MM.1S (cell line): Measurements from ENCODE around the gene SNX9.

ENCODE experiments used
- DNase-seq: peaks from one replicate; pipeline ENCODE4 v3.0.0-alpha.2; 2015
- H2AFZ ChIP-seq: fragments of 300-600 bp; sonication (generic); 2 replicates; pipeline ENCODE4 v1.6.0; 2016; ENCODE audit warnings: antibody characterized with exemption, low read length
- H3F3A ChIP-seq: fragments of 300-600 bp; sonication (generic); 2 replicates; pipeline ENCODE4 v1.6.1; 2016; ENCODE audit warnings: mild to moderate bottlenecking, antibody characterized with exemption, low read length, moderate library complexity, mixed read lengths; ENCODE audit not compliant: insufficient read depth
- H3K27ac ChIP-seq: fragments of 300-600 bp; sonication (generic); 2 replicates; pipeline ENCODE4 v1.5.1; 2016; ENCODE audit warnings: mild to moderate bottlenecking, low read length
- H3K27me3 ChIP-seq: fragments of 300-600 bp; sonication (generic); replicated peaks from 2 replicates; pipeline ENCODE4 v1.6.0; 2016; ENCODE audit warnings: low read length; ENCODE audit not compliant: insufficient read depth
- H3K36me3 ChIP-seq: fragments of 300-600 bp; sonication (generic); replicated peaks from 2 replicates; pipeline ENCODE4 v1.6.1; 2016; ENCODE audit warnings: mild to moderate bottlenecking, low read length, mixed read lengths; ENCODE audit not compliant: insufficient read depth
- H3K4me1 ChIP-seq: fragments of 300-600 bp; sonication (generic); 2 replicates; pipeline ENCODE4 v1.6.1; 2016; ENCODE audit warnings: low read length, mixed read lengths
- H3K4me2 ChIP-seq: fragments of 300-600 bp; sonication (generic); 2 replicates; pipeline ENCODE4 v1.6.0; 2016; ENCODE audit warnings: low read depth, low read length
- H3K4me3 ChIP-seq: fragments of 300-600 bp; sonication (generic); 2 replicates; pipeline ENCODE4 v1.5.1; 2016; ENCODE audit warnings: low read length, mixed read lengths
- H3K79me2 ChIP-seq: fragments of 300-600 bp; sonication (generic); 2 replicates; pipeline ENCODE4 v1.6.1; 2016; ENCODE audit warnings: mixed run types, low read length, mixed read lengths
- H3K9ac ChIP-seq: fragments of 300-600 bp; sonication (generic); 2 replicates; pipeline ENCODE4 v1.6.1; 2016; ENCODE audit warnings: low read length, mixed read lengths
- H3K9me2 ChIP-seq: fragments of 300-600 bp; sonication (generic); replicated peaks from 2 replicates; pipeline ENCODE4 v1.6.1; 2016; ENCODE audit warnings: mild to moderate bottlenecking, low read length, mixed read lengths; ENCODE audit not compliant: insufficient read depth
- H3K9me3 ChIP-seq: fragments of 300-600 bp; sonication (generic); replicated peaks from 2 replicates; pipeline ENCODE4 v1.6.1; 2016; ENCODE audit warnings: mild to moderate bottlenecking, low read length, mixed read lengths; ENCODE audit not compliant: insufficient read depth
- H4K20me1 ChIP-seq: fragments of 300-600 bp; sonication (generic); 2 replicates; pipeline ENCODE4 v1.6.1; 2016; ENCODE audit warnings: mild to moderate bottlenecking, low read length, moderate library complexity, mixed read lengths; ENCODE audit not compliant: insufficient read depth
- CTCF ChIP-seq: fragments of 300-600 bp; sonication (generic); IDR thresholded peaks from 2 replicates; pipeline ENCODE4 v1.5.1; 2016; ENCODE audit warnings: antibody characterized with exemption, low read length, mixed read lengths
- EZH2 ChIP-seq: fragments of 300-600 bp; sonication (generic); optimal IDR thresholded peaks from 2 replicates; pipeline ENCODE3; 2017; ENCODE audit warnings: low read depth, mild to moderate bottlenecking, antibody characterized with exemption, low read length, mixed read lengths
- EZH2phosphoT487 ChIP-seq: fragments of 300-600 bp; sonication (generic); IDR thresholded peaks from 2 replicates; pipeline ENCODE4 v1.6.1; 2018; ENCODE audit warnings: antibody characterized with exemption, low read length

SNX9 gene

GRCh38 chr6:157911786-157912185 is 88.7 kb downstream of the SNX9 start:
- Histone ChIP-seq H3K4me1 (no peaks in the 10 kb centered on the region), H3K4me3 (no peak overlapping the region), H3K36me3 (no peaks in the 10 kb centered on the region), H3K4me2 (no peak overlapping the region), H2AFZ (no peak overlapping the region), H4K20me1 (no peaks in the 10 kb centered on the region), H3K27me3 (no peaks in the 10 kb centered on the region), H3K9ac (no peak overlapping the region), H3F3A (no peaks in the 10 kb centered on the region), H3K27ac (no peak overlapping the region), H3K79me2 (no peaks in the 10 kb centered on the region), H3K9me3 (no peaks in the 10 kb centered on the region), H3K9me2 (no peaks in the 10 kb centered on the region)
- DNase-seq, result no peak
- TF ChIP-seq CTCF (no peak), EZH2phosphoT487 (no peak), EZH2 (no peak)

GRCh38 chr6:157912326-157912725 is 89.3 kb downstream of the SNX9 start:
- Histone ChIP-seq H3K27ac (no peak overlapping the region), H3K9me2 (no peaks in the 10 kb centered on the region), H3K79me2 (no peaks in the 10 kb centered on the region), H3K4me1 (no peaks in the 10 kb centered on the region), H3F3A (no peaks in the 10 kb centered on the region), H3K4me2 (no peak overlapping the region), H3K9ac (no peak overlapping the region), H3K9me3 (no peaks in the 10 kb centered on the region), H3K27me3 (no peaks in the 10 kb centered on the region), H4K20me1 (no peaks in the 10 kb centered on the region), H3K4me3 (no peak overlapping the region), H3K36me3 (no peaks in the 10 kb centered on the region), H2AFZ (no peak overlapping the region)
- no peak for DNase-seq
- TF ChIP-seq CTCF (no peak), EZH2phosphoT487 (no peak), EZH2 (no peak)

GRCh38 chr6:157921685-157922367 is 98.8 kb downstream of the SNX9 start:
- H3K9me2 ChIP-seq, result no peaks in the 10 kb centered on the region
- H3K27me3 ChIP-seq, result no peaks in the 10 kb centered on the region
- no peak overlapping the region for H3K9ac ChIP-seq
- no peaks in the 10 kb centered on the region for H4K20me1 ChIP-seq
- H3K4me3 ChIP-seq, result no peak overlapping the region
- no peak overlapping the region for H3K27ac ChIP-seq
- H2AFZ ChIP-seq, result no peak overlapping the region
- no peaks in the 10 kb centered on the region for H3K4me1 ChIP-seq
- no peaks in the 10 kb centered on the region for H3K9me3 ChIP-seq
- no peaks in the 10 kb centered on the region for H3K36me3 ChIP-seq
- no peaks in the 10 kb centered on the region for H3K79me2 ChIP-seq
- H3K4me2 ChIP-seq, result no peak overlapping the region
- TF ChIP-seq EZH2phosphoT487, result no peak
- TF ChIP-seq EZH2, result no peak
- no peak for TF ChIP-seq CTCF
- H3F3A ChIP-seq, result no peaks in the 10 kb centered on the region
- no peak for DNase-seq
